HUDEP-2 (cell line): ENCODE data around the gene VASP.

ENCODE experiments used
- DNase-seq, 76 experiments: peaks; one replicate each; lab custom pipeline; 2025; ENCODE audit not compliant: unreplicated experiment in 76 of 76; lab: John Stamatoyannopoulos, UW

The VASP gene

GRCh38 chr19:45547211-45547770 is 40.0 kb downstream of the VASP start:
- no peak for DNase-seq

- no peak for DNase-seq
These were observed 40.8 kb downstream of the VASP start for GRCh38 chr19:45547965-45548609.

- no peak for DNase-seq
These were observed 46.2 kb downstream of the VASP start for GRCh38 chr19:45553464-45553863.

- DNase-seq = no peak
These were observed 47.2 kb downstream of the VASP start for GRCh38 chr19:45554481-45554880.

- DNase-seq = no peak
These were observed 49.6 kb downstream of the VASP start for GRCh38 chr19:45556835-45557234.

- peak in 38 of 76 experiments; percentile 14 to 70 (median 38) for DNase-seq
These were observed 51.2 kb downstream of the VASP start for GRCh38 chr19:45558399-45558878.

- DNase-seq = no peak
These were observed 52.8 kb downstream of the VASP start for GRCh38 chr19:45560038-45560437.

GRCh38 chr19:45560686-45561085 is 53.4 kb downstream of the VASP start:
- DNase-seq = no peak

- DNase-seq = no peak
These were observed 57.0 kb downstream of the VASP start for GRCh38 chr19:45564131-45564780.

- DNase-seq = no peak
These were observed 60.3 kb downstream of the VASP start for GRCh38 chr19:45567609-45568008.

- no peak for DNase-seq
These were observed 61.5 kb downstream of the VASP start for GRCh38 chr19:45568732-45569131.

GRCh38 chr19:45569619-45570421 is 62.5 kb downstream of the VASP start:
- DNase-seq = peak in 55 of 76 experiments; percentile 17 to 84 (median 49)

GRCh38 chr19:45571457-45572220 is 64.4 kb downstream of the VASP start:
- DNase-seq = no peak

- DNase-seq = no peak
These were observed 67.2 kb downstream of the VASP start for GRCh38 chr19:45574526-45574925.

- no peak for DNase-seq
These were observed 67.9 kb downstream of the VASP start for GRCh38 chr19:45575216-45575615.
